GM12878 (cell line): ENCODE measurements around the gene IFRD1. TPM values are rescaled to one million over a fixed set of nuclear protein-coding genes. Genes with fewer than 3 reads are reported as not detected.

Source experiments
- ASH2L ChIP-seq: fragments of 300-600, 200-600 bp; sonication (generic); IDR thresholded peaks from 2 replicates; pipeline ENCODE4 v1.6.1; 2017; ENCODE audit warnings: low read depth, mild to moderate bottlenecking, borderline replicate concordance
- BACH1 ChIP-seq: fragments of 450-650 bp; IDR thresholded peaks from 2 replicates; pipeline ENCODE4 v1.6.1; 2017; ENCODE audit warnings: mild to moderate bottlenecking, borderline replicate concordance
- CBX5 ChIP-seq: sonication (generic); IDR thresholded peaks from 2 replicates; pipeline ENCODE4 v1.6.1; 2016; ENCODE audit warnings: low read depth, moderate library complexity, mild to moderate bottlenecking, inconsistent platforms
- CHD2 ChIP-seq: IDR thresholded peaks from 2 replicates; pipeline ENCODE4 v1.6.1; 2011; ENCODE audit warnings: low read depth, low read length, improper control_type of control experiment, borderline replicate concordance
- DPF2 ChIP-seq: fragments of 450-650 bp; IDR thresholded peaks from 2 replicates; pipeline ENCODE4 v1.6.1; 2017; ENCODE audit warnings: mild to moderate bottlenecking
- EGR1 ChIP-seq, 2 experiments: IDR thresholded peaks; 1 replicate in 1 of 2; 2 replicates in 1 of 2; pipeline ENCODE4 v1.6.1; 2011 to 2012; ENCODE audit warnings: low read depth in 2 of 2, low read length in 2 of 2, borderline replicate concordance in 1 of 2, mild to moderate bottlenecking in 1 of 2, moderate library complexity in 1 of 2
- HDGF ChIP-seq: fragments of 450-650 bp; IDR thresholded peaks from 2 replicates; pipeline ENCODE4 v1.6.1; 2016; ENCODE audit warnings: antibody characterized with exemption
- NR2F1 ChIP-seq: fragments of 450-650 bp; conservative IDR thresholded peaks from 2 replicates; pipeline ENCODE4 v1.6.1; 2017; ENCODE audit warnings: mild to moderate bottlenecking
- RAD21 ChIP-seq: IDR thresholded peaks from 2 replicates; pipeline ENCODE4 v1.6.1; 2011; ENCODE audit warnings: mild to moderate bottlenecking, low read depth, low read length, moderate library complexity; ENCODE audit not compliant: insufficient read depth
- SMAD5 ChIP-seq: IDR thresholded peaks from 2 replicates; pipeline ENCODE4 v1.6.1; 2016; ENCODE audit warnings: antibody characterized with exemption, low read depth
- SMC3 ChIP-seq: IDR thresholded peaks from 2 replicates; pipeline ENCODE4 v1.6.1; 2011; ENCODE audit warnings: low read length, improper control_type of control experiment, borderline replicate concordance
- TARDBP ChIP-seq: IDR thresholded peaks from 2 replicates; pipeline ENCODE4 v1.6.1; 2016; ENCODE audit warnings: borderline replicate concordance
- TCF3 ChIP-seq: IDR thresholded peaks from 2 replicates; pipeline ENCODE4 v1.6.1; 2012; ENCODE audit warnings: low read depth, mild to moderate bottlenecking, low read length, borderline replicate concordance; ENCODE audit not compliant: insufficient read depth
- WRNIP1 ChIP-seq: IDR thresholded peaks from 2 replicates; pipeline ENCODE4 v1.6.1; 2011; ENCODE audit warnings: low read depth, low read length, improper control_type of control experiment, borderline replicate concordance
- ZNF207 ChIP-seq: fragments of 450-650 bp; IDR thresholded peaks from 2 replicates; pipeline ENCODE4 v1.6.1; 2014; ENCODE audit warnings: antibody characterized with exemption, mild to moderate bottlenecking, borderline replicate concordance
- ZNF274 ChIP-seq: IDR thresholded peaks from one replicate; pipeline ENCODE4 v1.8.0; 2011; ENCODE audit not compliant: insufficient read length, insufficient read depth
- ZNF384 ChIP-seq: IDR thresholded peaks from 2 replicates; pipeline ENCODE4 v1.6.1; 2012; ENCODE audit warnings: low read depth, mild to moderate bottlenecking, low read length, improper control_type of control experiment, borderline replicate concordance
- polyA plus RNA-seq, 11 experiments: library from polyadenylated mRNA; depleted of rRNA in 4 of 11; unstranded in 6 of 11; stranded (reverse) in 5 of 11; fragments of >200 nt; fragmentation: Nextera tagmentation in 4 of 11; fragmentation: Illumina TruSeq in 1 of 11; extraction: Ambion mirVana in 4 of 11; extraction: Trizol in 1 of 11; gene quantifications; 1 replicate in 1 of 11; 2 replicates in 10 of 11; pipeline versions ENCODE4 v1.2.1 to v1.2.3, GENCODE V29; 2011 to 2016; ENCODE audit warnings: inconsistent platforms in 2 of 11, missing spikeins in 2 of 11, low read depth in 1 of 11
- total RNA-seq, 4 experiments: library from RNA; depleted of rRNA in 3 of 4; stranded (reverse); fragments of >200 nt in 3 of 4; fragmentation: Illumina TruSeq in 1 of 4; extraction: Trizol in 1 of 4; gene quantifications; 2 replicates each; pipeline versions ENCODE4 v1.2.1 to v1.2.3, GENCODE V29; 2013 to 2021
- TF ChIP-seq, protein P1 (sequence below): IDR thresholded peaks from 2 replicates; pipeline ENCODE4 v1.6.1; 2011; ENCODE audit warnings: borderline replicate concordance, low read depth, mild to moderate bottlenecking, moderate library complexity, low read length; ENCODE audit not compliant: insufficient read depth, poor library complexity, severe bottlenecking
- TF ChIP-seq, protein P2 (sequence below): fragments of 150-350 bp; IDR thresholded peaks from 2 replicates; pipeline ENCODE4 v1.6.1; 2016; ENCODE audit warnings: low read depth, low read length
- TF ChIP-seq, protein P3 (sequence below): IDR thresholded peaks from 2 replicates; pipeline ENCODE4 v1.6.1; 2012; ENCODE audit warnings: low read length, inconsistent platforms
- TF ChIP-seq, protein P4 (sequence below): fragments of 450-650 bp; IDR thresholded peaks from 2 replicates; pipeline ENCODE4 v1.6.1; 2017; ENCODE audit warnings: antibody characterized with exemption, mild to moderate bottlenecking, moderate library complexity

Gene IFRD1
- total and polyA plus RNA-seq, 10 of the 15 experiments (the other 5 are each of a cell fraction or from before 2014, with no cell fraction given), result 9.6 to 31.1 (median 19.9) TPM

DNA sequence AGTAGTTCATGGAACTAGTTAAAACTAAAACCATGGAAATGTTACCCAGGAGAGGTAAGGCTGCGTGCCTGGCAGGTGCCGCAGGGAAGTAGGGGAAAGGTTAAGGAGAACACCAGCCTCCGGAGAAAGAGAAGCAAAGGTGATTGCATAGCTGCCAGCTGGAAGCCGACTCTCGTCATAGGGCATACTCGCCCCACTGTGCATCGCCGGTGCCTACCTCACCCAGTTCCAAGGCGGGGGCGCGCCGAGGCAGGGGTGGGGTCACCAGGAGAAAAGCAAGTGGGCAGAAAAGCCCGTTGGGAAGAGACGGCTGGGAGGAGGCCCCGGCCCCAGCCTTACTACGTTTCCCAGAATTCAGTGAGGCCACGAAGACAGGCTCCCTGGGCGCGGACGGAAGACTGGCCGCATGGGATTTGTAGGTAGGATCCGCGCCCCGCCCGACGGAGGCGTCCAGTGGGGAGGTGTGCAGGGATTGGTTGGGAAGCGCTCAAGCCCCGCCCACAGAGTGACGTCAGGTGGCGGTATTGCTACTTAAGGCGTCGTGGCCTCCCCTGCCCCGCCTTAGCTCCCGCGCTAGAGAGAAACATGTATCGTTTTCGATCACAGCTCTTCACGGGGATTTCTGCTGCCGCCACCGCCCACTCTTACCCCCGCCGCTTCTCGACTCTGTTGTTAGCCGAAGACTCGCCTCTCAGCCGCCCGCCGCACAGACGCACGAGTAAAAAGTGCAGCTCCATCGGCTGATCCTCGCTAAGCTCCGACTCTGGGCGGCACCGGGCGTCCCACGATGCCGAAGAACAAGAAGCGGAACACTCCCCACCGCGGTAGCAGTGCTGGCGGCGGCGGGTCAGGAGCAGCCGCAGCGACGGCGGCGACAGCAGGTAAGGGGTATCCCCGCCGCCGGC is at the start of gene IFRD1 (continued):
- TF ChIP-seq HDGF (0 out of 2 replicates have a peak, but pooled peaks have one; percentile 50), TARDBP (peak; percentile 64; the same call in 1 of the 2 replicates), SMC3 (no peak), NR2F1 (no peak), TCF3 (peak; percentile 77; the same call in 1 of the 2 replicates), ZNF274 (no peak), ASH2L (no peak), RAD21 (no peak), CBX5 (no peak), ZNF207 (peak; percentile 77), EGR1 (IDR thresholded peaks at IDR 0.05; ENCODE audit: borderline replicate concordance in 1 of 2, low read depth in 2 of 2, low read length in 2 of 2) (peak; percentile 23 to 91), ZNF384 (no peak), DPF2 (peak; percentile 73), BACH1 (peak; percentile 30), WRNIP1 (no peak), SMAD5 (peak; percentile 98), CHD2 (peak; percentile 55; the same call in 1 of the 2 replicates)
- TF ChIP-seq, protein P1, sequence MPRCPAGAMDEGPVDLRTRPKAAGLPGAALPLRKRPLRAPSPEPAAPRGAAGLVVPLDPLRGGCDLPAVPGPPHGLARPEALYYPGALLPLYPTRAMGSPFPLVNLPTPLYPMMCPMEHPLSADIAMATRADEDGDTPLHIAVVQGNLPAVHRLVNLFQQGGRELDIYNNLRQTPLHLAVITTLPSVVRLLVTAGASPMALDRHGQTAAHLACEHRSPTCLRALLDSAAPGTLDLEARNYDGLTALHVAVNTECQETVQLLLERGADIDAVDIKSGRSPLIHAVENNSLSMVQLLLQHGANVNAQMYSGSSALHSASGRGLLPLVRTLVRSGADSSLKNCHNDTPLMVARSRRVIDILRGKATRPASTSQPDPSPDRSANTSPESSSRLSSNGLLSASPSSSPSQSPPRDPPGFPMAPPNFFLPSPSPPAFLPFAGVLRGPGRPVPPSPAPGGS, result no peak
- TF ChIP-seq, protein P2, sequence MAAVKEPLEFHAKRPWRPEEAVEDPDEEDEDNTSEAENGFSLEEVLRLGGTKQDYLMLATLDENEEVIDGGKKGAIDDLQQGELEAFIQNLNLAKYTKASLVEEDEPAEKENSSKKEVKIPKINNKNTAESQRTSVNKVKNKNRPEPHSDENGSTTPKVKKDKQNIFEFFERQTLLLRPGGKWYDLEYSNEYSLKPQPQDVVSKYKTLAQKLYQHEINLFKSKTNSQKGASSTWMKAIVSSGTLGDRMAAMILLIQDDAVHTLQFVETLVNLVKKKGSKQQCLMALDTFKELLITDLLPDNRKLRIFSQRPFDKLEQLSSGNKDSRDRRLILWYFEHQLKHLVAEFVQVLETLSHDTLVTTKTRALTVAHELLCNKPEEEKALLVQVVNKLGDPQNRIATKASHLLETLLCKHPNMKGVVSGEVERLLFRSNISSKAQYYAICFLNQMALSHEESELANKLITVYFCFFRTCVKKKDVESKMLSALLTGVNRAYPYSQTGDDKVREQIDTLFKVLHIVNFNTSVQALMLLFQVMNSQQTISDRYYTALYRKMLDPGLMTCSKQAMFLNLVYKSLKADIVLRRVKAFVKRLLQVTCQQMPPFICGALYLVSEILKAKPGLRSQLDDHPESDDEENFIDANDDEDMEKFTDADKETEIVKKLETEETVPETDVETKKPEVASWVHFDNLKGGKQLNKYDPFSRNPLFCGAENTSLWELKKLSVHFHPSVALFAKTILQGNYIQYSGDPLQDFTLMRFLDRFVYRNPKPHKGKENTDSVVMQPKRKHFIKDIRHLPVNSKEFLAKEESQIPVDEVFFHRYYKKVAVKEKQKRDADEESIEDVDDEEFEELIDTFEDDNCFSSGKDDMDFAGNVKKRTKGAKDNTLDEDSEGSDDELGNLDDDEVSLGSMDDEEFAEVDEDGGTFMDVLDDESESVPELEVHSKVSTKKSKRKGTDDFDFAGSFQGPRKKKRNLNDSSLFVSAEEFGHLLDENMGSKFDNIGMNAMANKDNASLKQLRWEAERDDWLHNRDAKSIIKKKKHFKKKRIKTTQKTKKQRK, result no peak
- TF ChIP-seq, protein P3, sequence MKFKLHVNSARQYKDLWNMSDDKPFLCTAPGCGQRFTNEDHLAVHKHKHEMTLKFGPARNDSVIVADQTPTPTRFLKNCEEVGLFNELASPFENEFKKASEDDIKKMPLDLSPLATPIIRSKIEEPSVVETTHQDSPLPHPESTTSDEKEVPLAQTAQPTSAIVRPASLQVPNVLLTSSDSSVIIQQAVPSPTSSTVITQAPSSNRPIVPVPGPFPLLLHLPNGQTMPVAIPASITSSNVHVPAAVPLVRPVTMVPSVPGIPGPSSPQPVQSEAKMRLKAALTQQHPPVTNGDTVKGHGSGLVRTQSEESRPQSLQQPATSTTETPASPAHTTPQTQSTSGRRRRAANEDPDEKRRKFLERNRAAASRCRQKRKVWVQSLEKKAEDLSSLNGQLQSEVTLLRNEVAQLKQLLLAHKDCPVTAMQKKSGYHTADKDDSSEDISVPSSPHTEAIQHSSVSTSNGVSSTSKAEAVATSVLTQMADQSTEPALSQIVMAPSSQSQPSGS, result no peak
- TF ChIP-seq, protein P4, sequence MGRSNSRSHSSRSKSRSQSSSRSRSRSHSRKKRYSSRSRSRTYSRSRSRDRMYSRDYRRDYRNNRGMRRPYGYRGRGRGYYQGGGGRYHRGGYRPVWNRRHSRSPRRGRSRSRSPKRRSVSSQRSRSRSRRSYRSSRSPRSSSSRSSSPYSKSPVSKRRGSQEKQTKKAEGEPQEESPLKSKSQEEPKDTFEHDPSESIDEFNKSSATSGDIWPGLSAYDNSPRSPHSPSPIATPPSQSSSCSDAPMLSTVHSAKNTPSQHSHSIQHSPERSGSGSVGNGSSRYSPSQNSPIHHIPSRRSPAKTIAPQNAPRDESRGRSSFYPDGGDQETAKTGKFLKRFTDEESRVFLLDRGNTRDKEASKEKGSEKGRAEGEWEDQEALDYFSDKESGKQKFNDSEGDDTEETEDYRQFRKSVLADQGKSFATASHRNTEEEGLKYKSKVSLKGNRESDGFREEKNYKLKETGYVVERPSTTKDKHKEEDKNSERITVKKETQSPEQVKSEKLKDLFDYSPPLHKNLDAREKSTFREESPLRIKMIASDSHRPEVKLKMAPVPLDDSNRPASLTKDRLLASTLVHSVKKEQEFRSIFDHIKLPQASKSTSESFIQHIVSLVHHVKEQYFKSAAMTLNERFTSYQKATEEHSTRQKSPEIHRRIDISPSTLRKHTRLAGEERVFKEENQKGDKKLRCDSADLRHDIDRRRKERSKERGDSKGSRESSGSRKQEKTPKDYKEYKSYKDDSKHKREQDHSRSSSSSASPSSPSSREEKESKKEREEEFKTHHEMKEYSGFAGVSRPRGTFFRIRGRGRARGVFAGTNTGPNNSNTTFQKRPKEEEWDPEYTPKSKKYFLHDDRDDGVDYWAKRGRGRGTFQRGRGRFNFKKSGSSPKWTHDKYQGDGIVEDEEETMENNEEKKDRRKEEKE, result no peak
